H9 (cell line): ENCODE data around the gene UBE2D2. TPM values are rescaled to one million over a fixed set of nuclear protein-coding genes. Genes with fewer than 3 reads are reported as not detected.

Experiments
- DNase-seq: peaks from one replicate; pipeline ENCODE4 v3.0.0-alpha.2; 2017
- H2AFZ ChIP-seq: one replicate; pipeline ENCODE4 v1.6.1; 2013; ENCODE audit warnings: mild to moderate bottlenecking, low read length, control low read depth, moderate library complexity
- H2AK5ac ChIP-seq: 2 replicates; pipeline ENCODE4 v1.6.1; 2013; ENCODE audit warnings: low read length, control low read depth, mixed read lengths; ENCODE audit not compliant: insufficient read length
- H2BK120ac ChIP-seq: one replicate; pipeline ENCODE4 v1.6.1; 2013; ENCODE audit warnings: low read depth, mild to moderate bottlenecking, low read length, control low read depth, inconsistent platforms; ENCODE audit not compliant: poor library complexity, severe bottlenecking
- H2BK12ac ChIP-seq: 2 replicates; pipeline ENCODE4 v1.6.1; 2013; ENCODE audit warnings: low read length, control low read depth, mixed read lengths, low read depth; ENCODE audit not compliant: insufficient read length
- H2BK15ac ChIP-seq: 2 replicates; pipeline ENCODE4 v1.6.1; 2013; ENCODE audit warnings: low read depth, low read length, control low read depth
- H2BK20ac ChIP-seq: one replicate; pipeline ENCODE4 v1.6.1; 2013; ENCODE audit warnings: low read depth, mild to moderate bottlenecking, low read length, control low read depth, inconsistent platforms; ENCODE audit not compliant: poor library complexity, severe bottlenecking
- H2BK5ac ChIP-seq: 2 replicates; pipeline ENCODE4 v1.6.1; 2013; ENCODE audit warnings: low read length, control low read depth, mixed read lengths; ENCODE audit not compliant: insufficient read length
- H3K14ac ChIP-seq: 2 replicates; pipeline ENCODE4 v1.6.1; 2013; ENCODE audit warnings: low read length, control low read depth; ENCODE audit not compliant: insufficient read depth
- H3K18ac ChIP-seq: 2 replicates; pipeline ENCODE4 v1.6.1; 2013; ENCODE audit warnings: low read depth, mild to moderate bottlenecking, mixed read lengths, low read length, control low read depth; ENCODE audit not compliant: insufficient read length
- H3K23ac ChIP-seq: 2 replicates; pipeline ENCODE4 v1.6.1; 2013; ENCODE audit warnings: low read length, control low read depth, mixed read lengths, low read depth; ENCODE audit not compliant: insufficient read length
- H3K23me2 ChIP-seq: 2 replicates; pipeline ENCODE4 v1.6.1; 2013; ENCODE audit warnings: low read depth, mild to moderate bottlenecking, mixed read lengths, low read length, control low read depth; ENCODE audit not compliant: insufficient read length, poor library complexity, severe bottlenecking
- H3K27ac ChIP-seq: 2 replicates; pipeline ENCODE4 v1.5.1; 2013; ENCODE audit warnings: low read length, control low read depth, mixed read lengths, low read depth; ENCODE audit not compliant: insufficient read length
- H3K27me3 ChIP-seq: 2 replicates; pipeline ENCODE4 v1.6.1; 2013; ENCODE audit warnings: low read length, control low read depth, inconsistent platforms; ENCODE audit not compliant: insufficient read depth
- H3K4ac ChIP-seq: 2 replicates; pipeline ENCODE4 v1.6.1; 2013; ENCODE audit warnings: low read depth, mild to moderate bottlenecking, control low read depth, inconsistent platforms, low read length, moderate library complexity
- H3K4me1 ChIP-seq: 2 replicates; pipeline ENCODE4 v1.6.1; 2013; ENCODE audit warnings: low read length, control low read depth, inconsistent platforms; ENCODE audit not compliant: insufficient read depth
- H3K4me2 ChIP-seq: 2 replicates; pipeline ENCODE4 v1.6.1; 2013; ENCODE audit warnings: low read length, control low read depth, mixed read lengths; ENCODE audit not compliant: insufficient read length, insufficient read depth
- H3K56ac ChIP-seq: 2 replicates; pipeline ENCODE4 v1.6.1; 2013; ENCODE audit warnings: low read depth, mild to moderate bottlenecking, mixed read lengths, low read length, control low read depth; ENCODE audit not compliant: insufficient read length
- H3K79me1 ChIP-seq: 2 replicates; pipeline ENCODE4 v1.6.1; 2013; ENCODE audit warnings: low read depth, mild to moderate bottlenecking, moderate library complexity, low read length, control low read depth, inconsistent platforms; ENCODE audit not compliant: insufficient read depth, poor library complexity, severe bottlenecking
- H3K79me2 ChIP-seq: 2 replicates; pipeline ENCODE4 v1.6.1; 2013; ENCODE audit warnings: low read length, control low read depth, inconsistent platforms; ENCODE audit not compliant: insufficient read depth
- H3K9ac ChIP-seq: 2 replicates; pipeline ENCODE4 v1.6.1; 2013; ENCODE audit warnings: low read length, control low read depth, mixed read lengths; ENCODE audit not compliant: insufficient read length; ENCODE audit errors: extremely low read depth
- H3K9me3 ChIP-seq: one replicate; pipeline ENCODE4 v1.6.1; 2013; ENCODE audit warnings: low read depth, low read length, inconsistent platforms; ENCODE audit not compliant: control insufficient read depth
- H3T11ph ChIP-seq: one replicate; pipeline ENCODE4 v1.6.1; 2013; ENCODE audit warnings: mild to moderate bottlenecking, low read length, control low read depth, inconsistent platforms
- H4K20me1 ChIP-seq: one replicate; pipeline ENCODE4 v1.6.1; 2013; ENCODE audit not compliant: control insufficient read depth, insufficient read length, insufficient read depth
- H4K5ac ChIP-seq: 2 replicates; pipeline ENCODE4 v1.6.1; 2013; ENCODE audit warnings: low read depth, mild to moderate bottlenecking, mixed read lengths, low read length, control low read depth; ENCODE audit not compliant: insufficient read length
- H4K8ac ChIP-seq: replicated peaks from 2 replicates; pipeline ENCODE4 v1.6.1; 2013; ENCODE audit warnings: low read length, control low read depth, mixed read lengths, low read depth; ENCODE audit not compliant: insufficient read length
- H4K91ac ChIP-seq: 2 replicates; pipeline ENCODE4 v1.6.1; 2013; ENCODE audit warnings: low read depth, mild to moderate bottlenecking, moderate library complexity, mixed read lengths, low read length, control low read depth; ENCODE audit not compliant: insufficient read length
- H3K27ac Mint-ChIP-seq, 3 experiments: 2 replicates in 2 of 3; 3 replicates in 1 of 3; pipeline ENCODE4 v1.8.0; 2020 to 2021; ENCODE audit warnings: mixed read lengths in 3 of 3, mild to moderate bottlenecking in 1 of 3, moderate library complexity in 1 of 3
- H3K27me3 Mint-ChIP-seq: 2 replicates; pipeline ENCODE4 v1.8.0; 2021; ENCODE audit warnings: low read depth, mild to moderate bottlenecking, moderate library complexity, mixed read lengths
- H3K36me3 Mint-ChIP-seq, 3 experiments: 2 replicates in 2 of 3; 3 replicates in 1 of 3; pipeline ENCODE4 v1.8.0; 2020 to 2021; ENCODE audit warnings: low read depth in 3 of 3, mixed read lengths in 3 of 3; ENCODE audit not compliant: insufficient read depth in 1 of 3
- H3K4me1 Mint-ChIP-seq, 2 experiments: 2 replicates each; pipeline ENCODE4 v1.8.0; 2020; ENCODE audit warnings: mixed read lengths in 2 of 2
- H3K4me3 Mint-ChIP-seq, 2 experiments: 2 replicates in 1 of 2; 3 replicates in 1 of 2; pipeline ENCODE4 v1.8.0; 2020 to 2021; ENCODE audit warnings: mild to moderate bottlenecking in 2 of 2, mixed read lengths in 2 of 2, moderate library complexity in 1 of 2
- H3K9me3 Mint-ChIP-seq, 2 experiments: 2 replicates in 1 of 2; 3 replicates in 1 of 2; pipeline ENCODE4 v1.8.0; 2020; ENCODE audit warnings: mild to moderate bottlenecking in 2 of 2, mixed read lengths in 2 of 2, moderate library complexity in 1 of 2
- CTCF ChIP-seq: fragments of 200-600 bp; sonication (generic); conservative IDR thresholded peaks from 3 replicates; pipeline ENCODE4 v1.8.0; 2021; ENCODE audit warnings: antibody characterized with exemption, mild to moderate bottlenecking
- WGBS: extraction: QIAGEN DNeasy Blood & Tissue Kit; methylation state at CpG from one replicate; pipeline ENCODE4 v1.1.7; 2013; ENCODE audit warnings: missing lambda C conversion rate, low lambda C conversion rate, mixed read lengths; ENCODE audit not compliant: insufficient read length; ENCODE audit errors: extremely low coverage; 5-methylcytosine and 5-hydroxymethylcytosine counted together
- total RNA-seq: library from RNA; stranded (reverse); gene quantifications from 2 replicates; pipeline ENCODE4 v1.2.1, GENCODE V29; 2021

The UBE2D2 gene
- total RNA-seq, 1 experiment from 2014 or later, result 236 TPM

DNA sequence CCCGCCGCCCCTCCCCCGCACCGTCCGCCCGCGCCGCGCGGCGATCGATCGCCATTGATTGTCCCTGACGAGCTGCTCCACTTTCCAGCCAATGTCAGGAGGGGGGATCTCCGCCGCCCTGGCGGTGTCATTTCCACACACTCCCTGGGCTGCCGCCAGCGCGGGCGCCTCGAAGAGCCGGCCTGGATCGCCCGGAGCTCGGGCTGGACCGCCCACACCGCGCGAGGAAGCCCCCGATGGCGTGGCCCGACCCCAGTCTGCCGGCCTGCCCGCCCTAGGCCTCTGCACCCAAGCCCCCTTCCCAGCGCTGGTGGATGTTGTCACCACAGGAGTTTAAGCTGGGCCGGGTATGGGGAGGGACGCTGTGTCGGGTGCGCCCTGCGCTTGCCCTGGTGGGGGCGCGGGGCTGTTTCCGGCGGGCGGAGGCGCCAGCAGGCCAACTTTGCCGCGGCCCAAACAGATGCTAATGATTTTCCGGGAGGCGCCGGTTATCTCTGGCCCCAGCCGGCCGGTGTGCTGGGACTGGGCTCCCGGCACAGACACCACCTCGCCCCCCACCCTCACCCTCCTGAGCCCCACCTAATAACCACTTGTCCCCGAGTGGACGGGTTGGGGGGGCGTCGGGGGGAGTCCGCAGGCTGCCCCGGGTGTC, 76.4 kb downstream of the UBE2D2 start:
- Histone ChIP-seq H4K91ac (peak overlapping the region; percentile 88), H3K4me1 (peaks cover 29% of the 10 kb centered on the region; the same call in 1 of the 2 replicates), H3K9me3 (no peaks in the 10 kb centered on the region), H3K4me2 (peak overlapping the region; percentile 61), H3K27me3 (no peaks in the 10 kb centered on the region), H4K5ac (peak overlapping the region; percentile 19), H2BK120ac (no peak overlapping the region), H3K4ac (no peak overlapping the region; the same call in 1 of the 2 replicates), H2BK15ac (no peak overlapping the region), H2BK5ac (no peak overlapping the region), H3K18ac (peak overlapping the region; percentile 88), H3K14ac (peak overlapping the region; percentile 66; the same call in 1 of the 2 replicates), H4K8ac (no peak overlapping the region), H3K79me2 (no peaks in the 10 kb centered on the region), H3K27ac (peak overlapping the region; percentile 28), H3K56ac (no peak overlapping the region), H3K9ac (peak overlapping the region; percentile 60), H3K79me1 (no peaks in the 10 kb centered on the region), H4K20me1 (no peaks in the 10 kb centered on the region), H3T11ph (no peak overlapping the region), H2BK12ac (no peak overlapping the region), H2AFZ (no peak overlapping the region), H3K23me2 (no peaks in the 10 kb centered on the region), H2BK20ac (no peak overlapping the region), H3K23ac (no peak overlapping the region), H2AK5ac (no peak overlapping the region)
- Mint-ChIP-seq H3K27ac (peak overlapping the region; percentile 73 to 97 (median 74); a peak in 6 of 7 replicates), H3K36me3 (no peaks in the 10 kb centered on the region; a peak in 2 of 7 replicates), H3K27me3 (peaks cover 13% of the 10 kb centered on the region), H3K4me1 (peaks cover 69 to 80% of the 10 kb centered on the region in 2 experiments), H3K4me3 (peak overlapping the region; percentile 55 to 74), H3K9me3 (no peaks in the 10 kb centered on the region; a peak in 1 of 5 replicates)
- TF ChIP-seq CTCF, result peak; percentile 32; the same call in 1 of the 3 replicates
- WGBS, result no CpG with 5 or more reads among the region's 62 CpGs
- DNase-seq, result peak; percentile 84
